Stimulated activated CD4-positive, alpha-beta T cell treated with anti-CD3 and anti-CD28 coated beads, Interleukin-12 subunit alpha, Interleukin-12 subunit beta, amount 100 ng/mL, for 24 hours (primary cell): Measurements from ENCODE around the gene GSG1.

Experiments used
- DNase-seq, 2 experiments: peaks; one replicate each; pipeline ENCODE4 v3.0.0-alpha.2; 2020; ENCODE audit warnings: low read depth in 2 of 2

GSG1 gene

GRCh38 chr12:13103391-13104033 is at the start of gene GSG1:
TSS of gene GSG1 (minus strand) at chr12:13103667. CDS start at chr12:13103512, 155 bp downstream.
- DNase-seq: no peak

- DNase-seq: no peak
Measured at GRCh38 chr12:13153180-13153579, 49.7 kb upstream of the GSG1 start.

- no peak for DNase-seq
Measured at GRCh38 chr12:13152756-13153155, 49.3 kb upstream of the GSG1 start.

- DNase-seq: no peak
Measured at GRCh38 chr12:13152281-13152680, 48.8 kb upstream of the GSG1 start.

- DNase-seq: no peak
Measured at GRCh38 chr12:13149411-13149810, 45.9 kb upstream of the GSG1 start.

GRCh38 chr12:13148485-13148847 is 45.0 kb upstream of the GSG1 start:
- DNase-seq: no peak

- DNase-seq: no peak
Measured at GRCh38 chr12:13147688-13148484, 44.4 kb upstream of the GSG1 start.

- no peak for DNase-seq
Measured at GRCh38 chr12:13146336-13146938, 43.0 kb upstream of the GSG1 start.

- DNase-seq: no peak
Measured at GRCh38 chr12:13144266-13144828, 40.9 kb upstream of the GSG1 start.

- no peak for DNase-seq
Measured at GRCh38 chr12:13142747-13143146, 39.3 kb upstream of the GSG1 start.

GRCh38 chr12:13141686-13142085 is 38.2 kb upstream of the GSG1 start:
- no peak for DNase-seq

- DNase-seq: no peak
Measured at GRCh38 chr12:13135371-13136178, 32.1 kb upstream of the GSG1 start.

GRCh38 chr12:13133886-13134285 is 30.4 kb upstream of the GSG1 start:
- no peak for DNase-seq

GRCh38 chr12:13130981-13131380 is 27.5 kb upstream of the GSG1 start:
- DNase-seq: no peak

GRCh38 chr12:13128291-13128965 is 25.0 kb upstream of the GSG1 start:
- no peak for DNase-seq

- DNase-seq: no peak
Measured at GRCh38 chr12:13127444-13127843, 24.0 kb upstream of the GSG1 start.

- no peak for DNase-seq
Measured at GRCh38 chr12:13126494-13126893, 23.0 kb upstream of the GSG1 start.

- DNase-seq: no peak
Measured at GRCh38 chr12:13125996-13126395, 22.5 kb upstream of the GSG1 start.

GRCh38 chr12:13124656-13125505 is 21.4 kb upstream of the GSG1 start:
- DNase-seq: no peak

GRCh38 chr12:13121568-13121967 is 18.1 kb upstream of the GSG1 start:
- DNase-seq: no peak
